H9 (cell line): ENCODE results near the gene NHSL2. TPM values are rescaled to one million over a fixed set of nuclear protein-coding genes. Genes with fewer than 3 reads are reported as not detected.
A peak's percentile ranks its signal among the peaks of the same experiment; 100 is the strongest.

Source experiments
- DNase-seq: peaks from one replicate; pipeline ENCODE4 v3.0.0-alpha.2; 2017
- H2AFZ ChIP-seq: one replicate; pipeline ENCODE4 v1.6.1; 2013; ENCODE audit warnings: mild to moderate bottlenecking, low read length, control low read depth, moderate library complexity
- H2AK5ac ChIP-seq: 2 replicates; pipeline ENCODE4 v1.6.1; 2013; ENCODE audit warnings: low read length, control low read depth, mixed read lengths; ENCODE audit not compliant: insufficient read length
- H2BK120ac ChIP-seq: one replicate; pipeline ENCODE4 v1.6.1; 2013; ENCODE audit warnings: low read depth, mild to moderate bottlenecking, low read length, control low read depth, inconsistent platforms; ENCODE audit not compliant: poor library complexity, severe bottlenecking
- H2BK12ac ChIP-seq: 2 replicates; pipeline ENCODE4 v1.6.1; 2013; ENCODE audit warnings: low read length, control low read depth, mixed read lengths, low read depth; ENCODE audit not compliant: insufficient read length
- H2BK15ac ChIP-seq: 2 replicates; pipeline ENCODE4 v1.6.1; 2013; ENCODE audit warnings: low read depth, low read length, control low read depth
- H2BK20ac ChIP-seq: one replicate; pipeline ENCODE4 v1.6.1; 2013; ENCODE audit warnings: low read depth, mild to moderate bottlenecking, low read length, control low read depth, inconsistent platforms; ENCODE audit not compliant: poor library complexity, severe bottlenecking
- H2BK5ac ChIP-seq: 2 replicates; pipeline ENCODE4 v1.6.1; 2013; ENCODE audit warnings: low read length, control low read depth, mixed read lengths; ENCODE audit not compliant: insufficient read length
- H3K14ac ChIP-seq: 2 replicates; pipeline ENCODE4 v1.6.1; 2013; ENCODE audit warnings: low read length, control low read depth; ENCODE audit not compliant: insufficient read depth
- H3K18ac ChIP-seq: 2 replicates; pipeline ENCODE4 v1.6.1; 2013; ENCODE audit warnings: low read depth, mild to moderate bottlenecking, mixed read lengths, low read length, control low read depth; ENCODE audit not compliant: insufficient read length
- H3K23ac ChIP-seq: 2 replicates; pipeline ENCODE4 v1.6.1; 2013; ENCODE audit warnings: low read length, control low read depth, mixed read lengths, low read depth; ENCODE audit not compliant: insufficient read length
- H3K23me2 ChIP-seq: 2 replicates; pipeline ENCODE4 v1.6.1; 2013; ENCODE audit warnings: low read depth, mild to moderate bottlenecking, mixed read lengths, low read length, control low read depth; ENCODE audit not compliant: insufficient read length, poor library complexity, severe bottlenecking
- H3K27ac ChIP-seq: 2 replicates; pipeline ENCODE4 v1.5.1; 2013; ENCODE audit warnings: low read length, control low read depth, mixed read lengths, low read depth; ENCODE audit not compliant: insufficient read length
- H3K27me3 ChIP-seq: 2 replicates; pipeline ENCODE4 v1.6.1; 2013; ENCODE audit warnings: low read length, control low read depth, inconsistent platforms; ENCODE audit not compliant: insufficient read depth
- H3K4ac ChIP-seq: 2 replicates; pipeline ENCODE4 v1.6.1; 2013; ENCODE audit warnings: low read depth, mild to moderate bottlenecking, control low read depth, inconsistent platforms, low read length, moderate library complexity
- H3K4me1 ChIP-seq: 2 replicates; pipeline ENCODE4 v1.6.1; 2013; ENCODE audit warnings: low read length, control low read depth, inconsistent platforms; ENCODE audit not compliant: insufficient read depth
- H3K4me2 ChIP-seq: 2 replicates; pipeline ENCODE4 v1.6.1; 2013; ENCODE audit warnings: low read length, control low read depth, mixed read lengths; ENCODE audit not compliant: insufficient read length, insufficient read depth
- H3K56ac ChIP-seq: 2 replicates; pipeline ENCODE4 v1.6.1; 2013; ENCODE audit warnings: low read depth, mild to moderate bottlenecking, mixed read lengths, low read length, control low read depth; ENCODE audit not compliant: insufficient read length
- H3K79me1 ChIP-seq: 2 replicates; pipeline ENCODE4 v1.6.1; 2013; ENCODE audit warnings: low read depth, mild to moderate bottlenecking, moderate library complexity, low read length, control low read depth, inconsistent platforms; ENCODE audit not compliant: insufficient read depth, poor library complexity, severe bottlenecking
- H3K79me2 ChIP-seq: 2 replicates; pipeline ENCODE4 v1.6.1; 2013; ENCODE audit warnings: low read length, control low read depth, inconsistent platforms; ENCODE audit not compliant: insufficient read depth
- H3K9ac ChIP-seq: 2 replicates; pipeline ENCODE4 v1.6.1; 2013; ENCODE audit warnings: low read length, control low read depth, mixed read lengths; ENCODE audit not compliant: insufficient read length; ENCODE audit errors: extremely low read depth
- H3K9me3 ChIP-seq: one replicate; pipeline ENCODE4 v1.6.1; 2013; ENCODE audit warnings: low read depth, low read length, inconsistent platforms; ENCODE audit not compliant: control insufficient read depth
- H3T11ph ChIP-seq: one replicate; pipeline ENCODE4 v1.6.1; 2013; ENCODE audit warnings: mild to moderate bottlenecking, low read length, control low read depth, inconsistent platforms
- H4K20me1 ChIP-seq: one replicate; pipeline ENCODE4 v1.6.1; 2013; ENCODE audit not compliant: control insufficient read depth, insufficient read length, insufficient read depth
- H4K5ac ChIP-seq: 2 replicates; pipeline ENCODE4 v1.6.1; 2013; ENCODE audit warnings: low read depth, mild to moderate bottlenecking, mixed read lengths, low read length, control low read depth; ENCODE audit not compliant: insufficient read length
- H4K8ac ChIP-seq: replicated peaks from 2 replicates; pipeline ENCODE4 v1.6.1; 2013; ENCODE audit warnings: low read length, control low read depth, mixed read lengths, low read depth; ENCODE audit not compliant: insufficient read length
- H4K91ac ChIP-seq: 2 replicates; pipeline ENCODE4 v1.6.1; 2013; ENCODE audit warnings: low read depth, mild to moderate bottlenecking, moderate library complexity, mixed read lengths, low read length, control low read depth; ENCODE audit not compliant: insufficient read length
- H3K27ac Mint-ChIP-seq, 3 experiments: 2 replicates in 2 of 3; 3 replicates in 1 of 3; pipeline ENCODE4 v1.8.0; 2020 to 2021; ENCODE audit warnings: mixed read lengths in 3 of 3, mild to moderate bottlenecking in 1 of 3, moderate library complexity in 1 of 3
- H3K27me3 Mint-ChIP-seq: 2 replicates; pipeline ENCODE4 v1.8.0; 2021; ENCODE audit warnings: low read depth, mild to moderate bottlenecking, moderate library complexity, mixed read lengths
- H3K36me3 Mint-ChIP-seq, 3 experiments: 2 replicates in 2 of 3; 3 replicates in 1 of 3; pipeline ENCODE4 v1.8.0; 2020 to 2021; ENCODE audit warnings: low read depth in 3 of 3, mixed read lengths in 3 of 3; ENCODE audit not compliant: insufficient read depth in 1 of 3
- H3K4me1 Mint-ChIP-seq, 2 experiments: 2 replicates each; pipeline ENCODE4 v1.8.0; 2020; ENCODE audit warnings: mixed read lengths in 2 of 2
- H3K4me3 Mint-ChIP-seq, 2 experiments: 2 replicates in 1 of 2; 3 replicates in 1 of 2; pipeline ENCODE4 v1.8.0; 2020 to 2021; ENCODE audit warnings: mild to moderate bottlenecking in 2 of 2, mixed read lengths in 2 of 2, moderate library complexity in 1 of 2
- H3K9me3 Mint-ChIP-seq, 2 experiments: 2 replicates in 1 of 2; 3 replicates in 1 of 2; pipeline ENCODE4 v1.8.0; 2020; ENCODE audit warnings: mild to moderate bottlenecking in 2 of 2, mixed read lengths in 2 of 2, moderate library complexity in 1 of 2
- CTCF ChIP-seq: fragments of 200-600 bp; sonication (generic); conservative IDR thresholded peaks from 3 replicates; pipeline ENCODE4 v1.8.0; 2021; ENCODE audit warnings: antibody characterized with exemption, mild to moderate bottlenecking
- WGBS: extraction: QIAGEN DNeasy Blood & Tissue Kit; methylation state at CpG from one replicate; pipeline ENCODE4 v1.1.7; 2013; ENCODE audit warnings: missing lambda C conversion rate, low lambda C conversion rate, mixed read lengths; ENCODE audit not compliant: insufficient read length; ENCODE audit errors: extremely low coverage; 5-methylcytosine and 5-hydroxymethylcytosine counted together
- total RNA-seq: library from RNA; stranded (reverse); gene quantifications from 2 replicates; pipeline ENCODE4 v1.2.1, GENCODE V29; 2021

Gene NHSL2
- total RNA-seq, 1 experiment from 2014 or later, result 6.4 TPM

GRCh38 chrX:71976753-71977152 lies 66.1 kb downstream of the NHSL2 start:
- Histone ChIP-seq H2BK5ac (no peak overlapping the region), H3K4me1 (no peaks in the 10 kb centered on the region), H3K4ac (no peak overlapping the region), H4K20me1 (no peaks in the 10 kb centered on the region), H3K14ac (no peak overlapping the region), H3K79me1 (no peaks in the 10 kb centered on the region), H3K27me3 (no peaks in the 10 kb centered on the region), H3K18ac (no peak overlapping the region), H2BK15ac (no peak overlapping the region), H2BK20ac (no peak overlapping the region), H3K23ac (no peak overlapping the region), H3K23me2 (no peaks in the 10 kb centered on the region), H2AK5ac (no peak overlapping the region), H3K56ac (no peak overlapping the region), H3K4me2 (no peak overlapping the region), H3K27ac (no peak overlapping the region), H2BK120ac (no peak overlapping the region), H4K5ac (no peak overlapping the region), H4K8ac (no peak overlapping the region), H3K9me3 (peaks cover 35% of the 10 kb centered on the region), H3T11ph (no peak overlapping the region), H3K79me2 (no peaks in the 10 kb centered on the region), H2BK12ac (no peak overlapping the region), H3K9ac (no peak overlapping the region), H2AFZ (no peak overlapping the region), H4K91ac (no peak overlapping the region)
- Mint-ChIP-seq H3K27ac (peak overlapping the region in 1 of 3 experiments; percentile 28; a peak in 1 of 7 replicates), H3K36me3 (peaks cover 0 to 4% (median 2%) of the 10 kb centered on the region in 3 experiments; a peak in 4 of 7 replicates), H3K9me3 (peaks cover 46 to 61% of the 10 kb centered on the region in 2 experiments), H3K27me3 (no peaks in the 10 kb centered on the region; the same call in 1 of the 2 replicates), H3K4me1 (peaks cover 19 to 25% of the 10 kb centered on the region in 2 experiments), H3K4me3 (no peak overlapping the region)
- TF ChIP-seq CTCF, result no peak
- DNase-seq, result no peak
- WGBS, result no CpG with 5 or more reads among the region's 3 CpGs
